ENCODE results near the gene ADAM33. TPM values are rescaled to one million over a fixed set of nuclear protein-coding genes. Genes with fewer than 3 reads are reported as not detected.

The ADAM33 gene
- total RNA-seq, 4 donors from 2014 or later = 15.0 to 150 (median 44.6) TPM

GRCh38 chr20:3701061-3701998 lies 19.5 kb upstream of the ADAM33 start:
- Histone ChIP-seq H3K4me3 (no peak overlapping the region), H3K27me3 (no peaks in the 10 kb centered on the region), H3K36me3 (no peaks in the 10 kb centered on the region), H3K4me1 (no peaks in the 10 kb centered on the region), H3K9me3 (no peaks in the 10 kb centered on the region), H3K27ac (no peak overlapping the region)
- 82 to 92% methylated on average over 3 to 11 of the region's 13 CpGs for WGBS, 2 donors (ENCODE audit: low coverage in 1 of 2)
- intact Hi-C loops (cut with DNase I; ENCODE audit: low total_unique reads) = no loop called here
- TF ChIP-seq POLR2A (IDR thresholded peaks at IDR 0.05) (no peak), EP300 (IDR thresholded peaks at IDR 0.05; ENCODE audit: low read depth) (no peak), POLR2AphosphoS5 (IDR thresholded peaks at IDR 0.05) (no peak), CTCF (IDR thresholded peaks at IDR 0.05) (no peak)
- in situ Hi-C loops (cut with MboI; ENCODE audit: low pct_ligation_motif_present in 1 of 4, low pct_unique_long_range_greater_than_20kb in 1 of 4, low sequenced_read_pairs in 3 of 4) = no loop called here
- DNase-seq = no peak

GRCh38 chr20:3699037-3699436 lies 17.2 kb upstream of the ADAM33 start:
- in situ Hi-C loops (cut with MboI; ENCODE audit: low pct_ligation_motif_present in 1 of 4, low pct_unique_long_range_greater_than_20kb in 1 of 4, low sequenced_read_pairs in 3 of 4) = loop anchor here in 1 of 4 donors (25.0 kb wide), 1 partner anchor 388 kb away; no protein-coding TSS in a partner anchor
- H3K27ac ChIP-seq = no peak overlapping the region

DNA sequence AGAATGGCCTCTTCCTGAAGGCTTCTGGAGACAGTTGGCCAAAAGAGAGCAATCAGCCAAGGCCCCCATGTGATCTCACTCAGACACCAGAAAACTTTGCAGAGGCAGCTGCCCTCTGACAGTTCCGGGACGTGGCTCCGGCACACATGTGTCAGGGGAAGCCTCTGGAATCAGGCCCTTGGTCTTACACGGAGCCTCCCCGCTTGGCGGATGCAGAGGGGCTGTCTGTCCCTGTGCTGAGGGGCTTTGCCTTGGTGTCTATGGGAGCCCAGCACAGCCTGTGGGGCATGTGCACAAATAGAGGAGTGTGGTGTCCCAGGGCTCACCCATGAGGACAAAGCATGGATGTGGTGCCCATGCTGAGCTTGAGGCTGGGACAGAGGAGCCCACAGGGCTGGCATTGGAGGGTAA lies 16.8 kb upstream of the ADAM33 start:
- no peak for TF ChIP-seq POLR2AphosphoS5 (IDR thresholded peaks at IDR 0.05)
- TF ChIP-seq CTCF (IDR thresholded peaks at IDR 0.05) = no peak
- TF ChIP-seq POLR2A (IDR thresholded peaks at IDR 0.05) = no peak
- TF ChIP-seq EP300 (IDR thresholded peaks at IDR 0.05; ENCODE audit: low read depth) = no peak
- Histone ChIP-seq H3K9me3 (no peaks in the 10 kb centered on the region), H3K4me3 (no peak overlapping the region), H3K27ac (no peak overlapping the region), H3K27me3 (no peaks in the 10 kb centered on the region), H3K4me1 (no peaks in the 10 kb centered on the region), H3K36me3 (no peaks in the 10 kb centered on the region)
- no peak for DNase-seq
- intact Hi-C loops (cut with DNase I; ENCODE audit: low total_unique reads) = no loop called here
- 91% methylated on average over 4 of the region's 6 CpGs; no CpG with 5 or more reads in 1 of the 2 donors for WGBS, 2 donors (ENCODE audit: low coverage in 1 of 2)
- in situ Hi-C loops (cut with MboI; ENCODE audit: low pct_ligation_motif_present in 1 of 4, low pct_unique_long_range_greater_than_20kb in 1 of 4, low sequenced_read_pairs in 3 of 4) = loop anchor here in 1 of 4 donors (25.0 kb wide), 1 partner anchor 389 kb away; no protein-coding TSS in a partner anchor

More at GRCh38 chr20:3699037-3699436, 17.2 kb upstream of the ADAM33 start:
- H3K4me1 ChIP-seq = no peaks in the 10 kb centered on the region
- DNase-seq = no peak
- 95% methylated on average over 16 of the region's 16 CpGs; no CpG with 5 or more reads in 1 of the 2 donors for whole genome bisulfite sequencing, 2 donors (ENCODE audit: low coverage in 1 of 2)
- H3K27me3 ChIP-seq = no peaks in the 10 kb centered on the region
- H3K4me3 ChIP-seq = no peak overlapping the region
- intact Hi-C loops (cut with DNase I; ENCODE audit: low total_unique reads) = no loop called here
- TF ChIP-seq CTCF (IDR thresholded peaks at IDR 0.05) (no peak), POLR2AphosphoS5 (IDR thresholded peaks at IDR 0.05) (no peak), POLR2A (IDR thresholded peaks at IDR 0.05) (no peak), EP300 (IDR thresholded peaks at IDR 0.05; ENCODE audit: low read depth) (no peak)
- no peaks in the 10 kb centered on the region for H3K9me3 ChIP-seq
- H3K36me3 ChIP-seq = no peaks in the 10 kb centered on the region

GRCh38 chr20:3697588-3698305 lies 15.9 kb upstream of the ADAM33 start:
- H3K36me3 ChIP-seq = no peaks in the 10 kb centered on the region
- no peak for TF ChIP-seq POLR2A (IDR thresholded peaks at IDR 0.05)
- no peak for TF ChIP-seq POLR2AphosphoS5 (IDR thresholded peaks at IDR 0.05)
- TF ChIP-seq EP300 (IDR thresholded peaks at IDR 0.05; ENCODE audit: low read depth) = no peak
- no peak for TF ChIP-seq CTCF (IDR thresholded peaks at IDR 0.05)
- H3K27me3 ChIP-seq = no peaks in the 10 kb centered on the region
- H3K4me1 ChIP-seq = no peaks in the 10 kb centered on the region
- no peak for DNase-seq
- H3K9me3 ChIP-seq = no peaks in the 10 kb centered on the region
- intact Hi-C loops (cut with DNase I; ENCODE audit: low total_unique reads) = no loop called here
- WGBS, 2 donors (ENCODE audit: low coverage in 1 of 2) = 80% methylated on average over 12 of the region's 18 CpGs; no CpG with 5 or more reads in 1 of the 2 donors
- H3K27ac ChIP-seq = no peak overlapping the region
- in situ Hi-C loops (cut with MboI; ENCODE audit: low pct_ligation_motif_present in 1 of 4, low pct_unique_long_range_greater_than_20kb in 1 of 4, low sequenced_read_pairs in 3 of 4) = loop anchor here in 1 of 4 donors (25.0 kb wide), 1 partner anchor 390 kb away; no protein-coding TSS in a partner anchor
- H3K4me3 ChIP-seq = no peak overlapping the region

Data from transverse colon (tissue), 4 donors.